Neural progenitor cell (in vitro differentiated cells): ENCODE data around the gene KMT5B.

ENCODE experiments used
- CTCF ChIP-seq: fragments of 200-600 bp; sonication (generic); IDR thresholded peaks from 2 replicates; pipeline ENCODE4 v1.5.1; 2017; ENCODE audit warnings: antibody characterized with exemption, mild to moderate bottlenecking
- EZH2 ChIP-seq: fragments of 200-600 bp; sonication (generic); IDR thresholded peaks from 2 replicates; pipeline ENCODE4 v1.6.1; 2017; ENCODE audit warnings: antibody characterized with exemption, mild to moderate bottlenecking, moderate library complexity
- EZH2phosphoT487 ChIP-seq: fragments of 200-600 bp; sonication (generic); IDR thresholded peaks from 2 replicates; pipeline ENCODE4 v1.6.1; 2017; ENCODE audit warnings: antibody characterized with exemption

DNA sequence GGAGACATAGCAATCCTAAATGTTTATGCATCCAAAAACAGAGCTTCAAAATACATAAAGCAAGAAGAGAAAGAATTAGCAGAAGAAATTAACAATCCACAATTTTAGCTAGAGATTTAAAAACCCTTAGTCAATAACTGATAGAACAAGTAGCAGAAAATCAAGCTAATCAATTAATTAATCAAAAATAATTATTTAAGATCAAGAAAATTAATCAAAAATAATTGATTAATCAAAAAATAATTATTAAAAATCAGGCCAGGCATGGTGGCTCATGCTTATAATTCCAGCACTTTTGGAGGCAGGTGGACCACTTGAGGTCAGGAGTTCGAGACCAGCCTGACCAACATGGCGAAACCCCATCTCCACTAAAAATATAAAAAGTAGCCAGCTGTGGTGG, 29.5 kb upstream of the KMT5B start:
- TF ChIP-seq CTCF (no peak), EZH2phosphoT487 (no peak), EZH2 (no peak)
